Osteoblast (primary cell): ENCODE data around the gene SULT2B1. TPM values are rescaled to one million over a fixed set of nuclear protein-coding genes. Genes with fewer than 3 reads are reported as not detected.
"Not testable (repeated sequence)": the region's sequence is repeated elsewhere in the genome, so short reads cannot be mapped to it uniquely, and the experiment has no call there.

Source experiments
- DNase-seq: peaks from one replicate; pipeline ENCODE4 v3.0.0; 2011; ENCODE audit warnings: low spot score, mixed read lengths; ENCODE audit not compliant: insufficient read length; ENCODE audit errors: missing footprints
- H2AFZ ChIP-seq: 2 replicates; pipeline ENCODE4 v1.6.0; 2011; ENCODE audit warnings: mild to moderate bottlenecking, low read length
- H3K27ac ChIP-seq: 2 replicates; pipeline ENCODE4 v1.5.1; 2011; ENCODE audit warnings: mild to moderate bottlenecking, low read depth, low read length, moderate library complexity
- H3K27me3 ChIP-seq: 2 replicates; pipeline ENCODE4 v1.6.0; 2012; ENCODE audit warnings: mild to moderate bottlenecking, control low read depth, inconsistent platforms, low read length, moderate library complexity; ENCODE audit not compliant: insufficient read depth
- H3K36me3 ChIP-seq: 2 replicates; pipeline ENCODE4 v1.5.1; 2011; ENCODE audit warnings: mild to moderate bottlenecking, low read length, control low read depth, moderate library complexity; ENCODE audit not compliant: insufficient read depth
- H3K4me1 ChIP-seq: 2 replicates; pipeline ENCODE4 v1.5.1; 2011; ENCODE audit warnings: mild to moderate bottlenecking, low read length, control low read depth, moderate library complexity; ENCODE audit not compliant: insufficient read depth
- H3K4me2 ChIP-seq: 2 replicates; pipeline ENCODE4 v1.6.0; 2011; ENCODE audit warnings: mild to moderate bottlenecking, low read length; ENCODE audit not compliant: insufficient read depth
- H3K4me3 ChIP-seq: fragments of 200-600 bp; sonication (generic); 3 replicates; pipeline ENCODE4 v1.5.1; 2012; ENCODE audit warnings: mild to moderate bottlenecking, low read length, inconsistent platforms; ENCODE audit not compliant: insufficient read depth
- H3K79me2 ChIP-seq: 2 replicates; pipeline ENCODE4 v1.6.0; 2012; ENCODE audit warnings: mild to moderate bottlenecking, low read length, control low read depth, inconsistent platforms; ENCODE audit not compliant: insufficient read depth
- H3K9me3 ChIP-seq: 2 replicates; pipeline ENCODE4 v1.5.1; 2011; ENCODE audit warnings: low read depth, low read length, control low read depth
- H4K20me1 ChIP-seq: 2 replicates; pipeline ENCODE4 v1.6.0; 2012; ENCODE audit warnings: mild to moderate bottlenecking, low read length, control low read depth; ENCODE audit not compliant: insufficient read depth
- total RNA-seq: library from RNA; depleted of rRNA; stranded (reverse); fragments of >200 nt; gene quantifications from 2 replicates; pipeline ENCODE4 v1.2.3, GENCODE V29; 2012
- TF ChIP-seq, protein P1 (sequence below): IDR thresholded peaks from 2 replicates; pipeline ENCODE4 v1.5.1; 2011; ENCODE audit warnings: mild to moderate bottlenecking, low read depth, low read length, moderate library complexity; ENCODE audit errors: extremely low read depth

The SULT2B1 gene
- total RNA-seq, 1 donor, result under 0.01 TPM

DNA sequence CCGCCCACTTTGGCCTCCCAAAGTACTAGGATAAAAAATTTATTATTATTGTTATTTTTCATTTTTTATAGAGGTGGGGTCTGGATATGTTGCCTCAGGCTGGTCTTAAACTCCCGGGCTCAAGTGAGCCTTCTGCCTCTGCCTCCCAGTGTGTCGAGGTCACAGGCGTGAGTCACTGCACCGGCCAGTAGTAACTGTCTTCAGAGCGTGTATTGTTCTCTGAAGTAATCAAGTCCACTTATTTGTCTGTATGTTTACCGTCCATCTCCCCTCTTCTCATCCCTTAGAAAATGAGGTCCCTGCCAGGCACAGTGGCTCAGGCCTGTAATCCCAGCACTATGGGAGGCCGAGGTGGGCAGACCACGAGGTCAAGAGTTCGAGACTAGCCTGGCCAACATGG is 18.2 kb upstream of the SULT2B1 start:
- no peak overlapping the region for H3K4me3 ChIP-seq
- no peaks in the 10 kb centered on the region for H3K4me1 ChIP-seq
- peaks cover 5% of the 10 kb centered on the region for H3K9me3 ChIP-seq
- peaks cover 6% of the 10 kb centered on the region for H3K27me3 ChIP-seq
- DNase-seq, result no peak
- H3K79me2 ChIP-seq, result no peaks in the 10 kb centered on the region
- no peaks in the 10 kb centered on the region for H4K20me1 ChIP-seq
- no peaks in the 10 kb centered on the region for H3K36me3 ChIP-seq
- no peak overlapping the region for H3K27ac ChIP-seq
- TF ChIP-seq, protein P1, sequence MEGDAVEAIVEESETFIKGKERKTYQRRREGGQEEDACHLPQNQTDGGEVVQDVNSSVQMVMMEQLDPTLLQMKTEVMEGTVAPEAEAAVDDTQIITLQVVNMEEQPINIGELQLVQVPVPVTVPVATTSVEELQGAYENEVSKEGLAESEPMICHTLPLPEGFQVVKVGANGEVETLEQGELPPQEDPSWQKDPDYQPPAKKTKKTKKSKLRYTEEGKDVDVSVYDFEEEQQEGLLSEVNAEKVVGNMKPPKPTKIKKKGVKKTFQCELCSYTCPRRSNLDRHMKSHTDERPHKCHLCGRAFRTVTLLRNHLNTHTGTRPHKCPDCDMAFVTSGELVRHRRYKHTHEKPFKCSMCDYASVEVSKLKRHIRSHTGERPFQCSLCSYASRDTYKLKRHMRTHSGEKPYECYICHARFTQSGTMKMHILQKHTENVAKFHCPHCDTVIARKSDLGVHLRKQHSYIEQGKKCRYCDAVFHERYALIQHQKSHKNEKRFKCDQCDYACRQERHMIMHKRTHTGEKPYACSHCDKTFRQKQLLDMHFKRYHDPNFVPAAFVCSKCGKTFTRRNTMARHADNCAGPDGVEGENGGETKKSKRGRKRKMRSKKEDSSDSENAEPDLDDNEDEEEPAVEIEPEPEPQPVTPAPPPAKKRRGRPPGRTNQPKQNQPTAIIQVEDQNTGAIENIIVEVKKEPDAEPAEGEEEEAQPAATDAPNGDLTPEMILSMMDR, result no peak
- H3K4me2 ChIP-seq, result no peak overlapping the region
- no peak overlapping the region for H2AFZ ChIP-seq

DNA sequence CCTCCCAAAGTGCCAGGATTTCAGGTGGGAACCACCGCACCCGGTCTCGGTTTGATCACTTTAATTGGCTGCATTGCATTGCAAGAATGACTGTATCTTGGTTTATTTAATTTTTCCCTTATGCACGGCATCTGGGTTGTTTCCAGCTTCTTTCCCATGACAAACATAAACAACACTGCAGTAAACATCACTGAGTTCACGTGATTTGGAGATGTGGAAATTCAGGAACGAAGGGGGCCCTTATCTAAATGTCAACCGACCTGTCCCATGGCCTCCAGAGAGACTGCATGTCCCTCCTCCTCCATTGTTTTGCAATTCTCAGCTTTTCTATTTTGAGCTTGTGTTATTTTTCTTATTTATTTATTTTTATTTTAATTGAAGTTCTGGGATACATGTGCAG is 14.4 kb upstream of the SULT2B1 start:
- Histone ChIP-seq H3K79me2 (no peaks in the 10 kb centered on the region), H3K27ac (no peak overlapping the region), H2AFZ (no peak overlapping the region), H3K36me3 (no peaks in the 10 kb centered on the region), H3K9me3 (no peaks in the 10 kb centered on the region), H4K20me1 (no peaks in the 10 kb centered on the region), H3K4me1 (no peaks in the 10 kb centered on the region), H3K4me3 (no peak overlapping the region), H3K27me3 (no peaks in the 10 kb centered on the region), H3K4me2 (no peak overlapping the region)
- DNase-seq, result no peak
- TF ChIP-seq, protein P1, result no peak

GRCh38 chr19:48538057-48538456 is 13.9 kb upstream of the SULT2B1 start:
- not testable (repeated sequence) for DNase-seq, H4K20me1 ChIP-seq, H3K4me2 ChIP-seq, H3K27ac ChIP-seq, H3K36me3 ChIP-seq, H2AFZ ChIP-seq, H3K27me3 ChIP-seq, H3K4me1 ChIP-seq, H3K79me2 ChIP-seq, H3K4me3 ChIP-seq, H3K9me3 ChIP-seq

DNA sequence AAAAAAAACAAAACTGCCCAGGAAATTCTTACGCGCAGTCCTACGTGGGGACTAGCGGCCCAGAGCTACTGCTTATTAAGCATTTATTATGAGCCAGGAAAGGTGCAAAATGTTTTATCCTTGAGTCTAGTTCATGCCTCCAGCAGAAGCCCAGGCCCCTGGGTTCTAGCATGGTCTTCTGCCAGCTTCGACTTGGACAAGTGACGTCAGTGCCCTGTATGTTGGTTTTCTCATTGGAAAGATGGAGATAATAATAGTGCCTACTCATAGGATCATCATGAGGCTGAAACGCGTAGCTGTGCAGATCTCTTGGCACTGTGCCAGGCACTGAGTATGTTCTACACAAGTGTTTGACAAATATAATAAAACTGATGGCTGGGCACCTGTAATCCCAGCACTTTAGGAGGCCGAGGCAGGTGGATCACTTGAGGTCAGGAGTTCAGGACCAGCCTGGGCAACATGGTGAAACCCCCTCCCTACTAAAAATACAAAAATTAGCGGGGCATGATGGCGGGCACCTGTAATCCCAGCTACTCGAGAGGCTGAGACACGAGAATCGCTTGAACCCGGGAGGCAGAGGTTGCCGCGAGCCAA is 12.4 kb upstream of the SULT2B1 start:
- Histone ChIP-seq H4K20me1 (no peaks in the 10 kb centered on the region), H3K9me3 (no peaks in the 10 kb centered on the region), H3K4me3 (no peak overlapping the region), H3K27ac (no peak overlapping the region), H2AFZ (no peak overlapping the region), H3K79me2 (no peaks in the 10 kb centered on the region), H3K4me2 (no peak overlapping the region), H3K27me3 (no peaks in the 10 kb centered on the region), H3K36me3 (no peaks in the 10 kb centered on the region), H3K4me1 (peaks cover 4% of the 10 kb centered on the region)
- TF ChIP-seq, protein P1, result no peak
- peak; percentile 85 for DNase-seq
